VCaP (cell line): ENCODE results near the gene PRKCB.
"Not testable (repeated sequence)": the region's sequence is repeated elsewhere in the genome, so short reads cannot be mapped to it uniquely, and the experiment has no call there.

Experiments
- H3K27ac ChIP-seq: fragments of 450-650 bp; 2 replicates; pipeline ENCODE4 v1.5.1; 2017
- CTCF ChIP-seq: fragments of 450-650 bp; conservative IDR thresholded peaks from 2 replicates; pipeline ENCODE4 v1.5.1; 2017; ENCODE audit warnings: mild to moderate bottlenecking, moderate library complexity

Gene PRKCB

GRCh38 chr16:23922406-23922805 is 86.6 kb downstream of the PRKCB start:
- H3K27ac ChIP-seq: no peak overlapping the region
- TF ChIP-seq CTCF: no peak

GRCh38 chr16:23924128-23924527 is 88.3 kb downstream of the PRKCB start:
- H3K27ac ChIP-seq: no peak overlapping the region

GRCh38 chr16:23927796-23928195 is 92.0 kb downstream of the PRKCB start:
- TF ChIP-seq CTCF: no peak
- no peak overlapping the region for H3K27ac ChIP-seq

More at GRCh38 chr16:23924128-23924527, 88.3 kb downstream of the PRKCB start:
- TF ChIP-seq CTCF: no peak

- TF ChIP-seq CTCF: no peak
- H3K27ac ChIP-seq: no peak overlapping the region
These were observed 93.5 kb downstream of the PRKCB start for GRCh38 chr16:23929237-23929636.

- no peak overlapping the region for H3K27ac ChIP-seq
- no peak for TF ChIP-seq CTCF
These were observed 94.1 kb downstream of the PRKCB start for GRCh38 chr16:23929856-23930255.

GRCh38 chr16:23930791-23931190 is 95.0 kb downstream of the PRKCB start:
- no peak overlapping the region for H3K27ac ChIP-seq
- TF ChIP-seq CTCF: no peak

- H3K27ac ChIP-seq: no peak overlapping the region
- no peak for TF ChIP-seq CTCF
These were observed 95.4 kb downstream of the PRKCB start for GRCh38 chr16:23931199-23931598.

- not testable (repeated sequence) for H3K27ac ChIP-seq
These were observed 97.9 kb downstream of the PRKCB start for GRCh38 chr16:23933650-23934049.
